GM12874 (cell line): ENCODE measurements around the gene CELF2.

Experiments
- TF ChIP-seq, protein P1 (sequence below): IDR thresholded peaks from 2 replicates; pipeline ENCODE4 v1.5.1; 2011; ENCODE audit warnings: low read depth, mild to moderate bottlenecking, control low read depth, low read length, moderate library complexity; ENCODE audit not compliant: insufficient read depth

Gene CELF2

DNA sequence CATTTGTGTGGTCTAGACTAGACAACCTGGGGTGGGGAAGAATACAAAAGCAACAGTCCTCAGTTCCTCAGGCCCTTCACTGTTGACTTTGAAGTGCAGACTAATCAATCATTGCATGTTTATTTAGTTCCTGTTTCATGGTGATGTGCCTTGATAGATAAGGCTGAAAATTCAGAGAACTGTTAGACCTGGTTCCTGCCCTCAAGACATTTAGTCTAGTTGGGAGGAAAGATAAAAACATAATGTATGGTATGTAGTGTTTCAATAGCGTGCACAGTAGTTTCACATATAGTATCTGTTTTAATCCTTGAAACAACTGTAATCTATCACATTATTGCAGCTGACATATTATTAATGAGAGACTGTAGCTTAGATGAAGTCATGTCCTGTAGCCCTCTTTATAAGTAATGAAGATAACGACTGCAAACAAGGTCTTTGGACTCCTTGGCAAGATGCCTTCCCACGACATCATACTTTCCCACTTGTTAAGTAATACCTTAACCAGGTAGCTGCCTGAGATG is 124.0 kb downstream of the CELF2 start:
- TF ChIP-seq, protein P1, sequence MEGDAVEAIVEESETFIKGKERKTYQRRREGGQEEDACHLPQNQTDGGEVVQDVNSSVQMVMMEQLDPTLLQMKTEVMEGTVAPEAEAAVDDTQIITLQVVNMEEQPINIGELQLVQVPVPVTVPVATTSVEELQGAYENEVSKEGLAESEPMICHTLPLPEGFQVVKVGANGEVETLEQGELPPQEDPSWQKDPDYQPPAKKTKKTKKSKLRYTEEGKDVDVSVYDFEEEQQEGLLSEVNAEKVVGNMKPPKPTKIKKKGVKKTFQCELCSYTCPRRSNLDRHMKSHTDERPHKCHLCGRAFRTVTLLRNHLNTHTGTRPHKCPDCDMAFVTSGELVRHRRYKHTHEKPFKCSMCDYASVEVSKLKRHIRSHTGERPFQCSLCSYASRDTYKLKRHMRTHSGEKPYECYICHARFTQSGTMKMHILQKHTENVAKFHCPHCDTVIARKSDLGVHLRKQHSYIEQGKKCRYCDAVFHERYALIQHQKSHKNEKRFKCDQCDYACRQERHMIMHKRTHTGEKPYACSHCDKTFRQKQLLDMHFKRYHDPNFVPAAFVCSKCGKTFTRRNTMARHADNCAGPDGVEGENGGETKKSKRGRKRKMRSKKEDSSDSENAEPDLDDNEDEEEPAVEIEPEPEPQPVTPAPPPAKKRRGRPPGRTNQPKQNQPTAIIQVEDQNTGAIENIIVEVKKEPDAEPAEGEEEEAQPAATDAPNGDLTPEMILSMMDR, result no peak

GRCh38 chr10:11142777-11143176 is 125.1 kb downstream of the CELF2 start:
- TF ChIP-seq, protein P1, result peak; percentile 15; the same call in 1 of the 2 replicates

- TF ChIP-seq, protein P1, result no peak
Measured at GRCh38 chr10:11143242-11143641, 125.6 kb downstream of the CELF2 start.

DNA sequence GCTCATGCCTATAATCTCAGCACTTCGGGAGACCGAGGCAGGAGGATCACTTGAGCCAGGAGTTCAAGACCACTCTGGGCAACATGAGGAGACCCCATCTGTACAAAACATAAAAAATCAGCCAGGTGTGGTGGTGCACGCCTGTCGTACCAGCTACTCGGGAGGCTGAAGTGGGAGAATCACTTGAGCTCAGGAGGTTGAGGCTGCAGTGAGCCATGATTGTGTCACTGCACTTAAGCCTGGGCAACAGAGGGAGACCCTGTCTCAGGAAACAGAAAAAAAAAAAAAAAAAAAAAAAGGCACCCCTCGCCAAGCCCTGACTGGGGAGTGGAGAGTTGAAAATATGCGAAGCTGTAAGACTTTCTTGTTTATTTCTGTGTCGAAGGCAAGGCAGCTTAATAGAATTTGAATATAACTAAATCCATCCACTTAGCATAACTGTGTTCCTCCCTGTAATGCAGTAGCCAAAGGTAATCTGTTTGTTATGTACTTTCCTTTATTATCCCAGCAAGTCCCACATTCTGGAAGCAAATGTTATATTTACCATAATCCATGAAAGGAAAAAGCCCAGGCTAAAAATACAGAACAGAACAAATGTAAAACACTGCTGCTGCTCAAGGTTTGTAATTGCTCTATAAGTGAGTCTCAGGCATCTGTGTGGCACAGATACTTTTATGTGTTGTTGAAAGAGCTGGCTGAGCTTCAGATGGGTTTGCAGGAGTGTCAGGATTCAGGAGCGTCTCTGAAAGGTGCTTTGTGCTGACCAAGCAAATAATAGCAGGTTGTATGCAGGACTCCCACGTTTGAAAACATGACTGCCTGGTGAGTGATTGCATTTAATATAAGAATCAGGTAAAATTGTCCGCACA is 127.2 kb downstream of the CELF2 start:
- TF ChIP-seq, protein P1, result no peak

- TF ChIP-seq, protein P1, result no peak
Measured at GRCh38 chr10:11145495-11145855, 127.8 kb downstream of the CELF2 start.

- TF ChIP-seq, protein P1, result no peak
Measured at GRCh38 chr10:11146402-11147171, 128.9 kb downstream of the CELF2 start.

- TF ChIP-seq, protein P1, result peak; percentile 4; the same call in 1 of the 2 replicates
Measured at GRCh38 chr10:11147722-11148121, 130.1 kb downstream of the CELF2 start.
